Skeletal muscle satellite cell (primary cell): ENCODE data around the gene PLSCR3.

Source experiments
- H3K27me3 ChIP-seq: 2 replicates; pipeline ENCODE4 v1.7.0; 2013; ENCODE audit warnings: low read length; ENCODE audit not compliant: control insufficient read depth, insufficient read depth
- H3K36me3 ChIP-seq: 2 replicates; pipeline ENCODE4 v1.7.0; 2013; ENCODE audit warnings: mild to moderate bottlenecking, control low read depth, low read length; ENCODE audit not compliant: insufficient read depth
- H3K4me1 ChIP-seq: 2 replicates; pipeline ENCODE4 v1.7.0; 2013; ENCODE audit warnings: low read length; ENCODE audit not compliant: control insufficient read depth, insufficient read depth
- H3K4me2 ChIP-seq: 2 replicates; pipeline ENCODE4 v1.7.0; 2013; ENCODE audit warnings: mild to moderate bottlenecking, low read length
- H3K4me3 ChIP-seq: 2 replicates; pipeline ENCODE4 v1.7.0; 2013; ENCODE audit warnings: low read length
- H3K9ac ChIP-seq: 2 replicates; pipeline ENCODE4 v1.7.0; 2013; ENCODE audit warnings: mild to moderate bottlenecking, low read depth, low read length, moderate library complexity
- H3K9me3 ChIP-seq: replicated peaks from 2 replicates; pipeline ENCODE4 v1.7.0; 2013; ENCODE audit warnings: mild to moderate bottlenecking, control low read depth, low read length

Gene PLSCR3

GRCh38 chr17:7425316-7425715 is 31.0 kb upstream of the PLSCR3 start, which contains the start of gene SPEM2:
SPEM2 (plus strand) TSS chr17:7425616; CDS start chr17:7425689, 73 bp downstream.
- H3K9ac ChIP-seq: no peak within 1 kb of the TSS
- no peaks in the 10 kb centered on the region for H3K36me3 ChIP-seq
- peaks cover 6% of the 10 kb centered on the region for H3K27me3 ChIP-seq
- no peaks in the 10 kb centered on the region for H3K9me3 ChIP-seq
- no peak within 1 kb of the TSS for H3K4me3 ChIP-seq
- no peak within 1 kb of the TSS for H3K4me2 ChIP-seq
- H3K4me1 ChIP-seq: no peaks in the 10 kb centered on the region

GRCh38 chr17:7423679-7424078 is 29.4 kb upstream of the PLSCR3 start:
- no peaks in the 10 kb centered on the region for H3K4me1 ChIP-seq
- no peak overlapping the region for H3K9ac ChIP-seq
- H3K36me3 ChIP-seq: no peaks in the 10 kb centered on the region
- H3K9me3 ChIP-seq: no peaks in the 10 kb centered on the region
- no peak overlapping the region for H3K4me2 ChIP-seq
- no peak overlapping the region for H3K4me3 ChIP-seq
- peaks cover 6% of the 10 kb centered on the region for H3K27me3 ChIP-seq

GRCh38 chr17:7421186-7421585 is 26.9 kb upstream of the PLSCR3 start:
- no peak overlapping the region for H3K4me2 ChIP-seq
- H3K9ac ChIP-seq: no peak overlapping the region
- no peak overlapping the region for H3K4me3 ChIP-seq
- peaks cover 6% of the 10 kb centered on the region for H3K27me3 ChIP-seq
- H3K36me3 ChIP-seq: no peaks in the 10 kb centered on the region
- H3K9me3 ChIP-seq: no peaks in the 10 kb centered on the region
- no peaks in the 10 kb centered on the region for H3K4me1 ChIP-seq

GRCh38 chr17:7419819-7420610 is 25.7 kb upstream of the PLSCR3 start, which contains the start of gene SPEM1:
SPEM1 (plus strand) TSS chr17:7420324; CDS start chr17:7420385, 61 bp downstream.
- Histone ChIP-seq H3K9ac (no peak within 1 kb of the TSS), H3K4me2 (no peak within 1 kb of the TSS), H3K4me3 (no peak within 1 kb of the TSS), H3K36me3 (peaks cover 5% of the 10 kb centered on the region), H3K4me1 (no peaks in the 10 kb centered on the region), H3K27me3 (peaks cover 3% of the 10 kb centered on the region), H3K9me3 (no peaks in the 10 kb centered on the region)

- H3K36me3 ChIP-seq: peaks cover 5% of the 10 kb centered on the region
- peaks cover 2% of the 10 kb centered on the region for H3K4me1 ChIP-seq
- H3K9ac ChIP-seq: no peak overlapping the region
- H3K27me3 ChIP-seq: no peaks in the 10 kb centered on the region
- H3K9me3 ChIP-seq: no peaks in the 10 kb centered on the region
- H3K4me3 ChIP-seq: no peak overlapping the region
- H3K4me2 ChIP-seq: no peak overlapping the region
These were observed 24.3 kb upstream of the PLSCR3 start for GRCh38 chr17:7418472-7419152.

GRCh38 chr17:7417056-7417655 is 22.8 kb upstream of the PLSCR3 start:
- Histone ChIP-seq H3K4me3 (no peak overlapping the region), H3K9ac (no peak overlapping the region), H3K36me3 (peaks cover 5% of the 10 kb centered on the region), H3K9me3 (no peaks in the 10 kb centered on the region), H3K4me2 (no peak overlapping the region), H3K27me3 (no peaks in the 10 kb centered on the region), H3K4me1 (peaks cover 11% of the 10 kb centered on the region)

- Histone ChIP-seq H3K36me3 (peaks cover 5% of the 10 kb centered on the region), H3K4me3 (no peak overlapping the region), H3K9ac (no peak overlapping the region), H3K9me3 (no peaks in the 10 kb centered on the region), H3K4me1 (peaks cover 11% of the 10 kb centered on the region), H3K27me3 (no peaks in the 10 kb centered on the region), H3K4me2 (no peak overlapping the region)
These were observed 22.0 kb upstream of the PLSCR3 start for GRCh38 chr17:7416323-7416722.

GRCh38 chr17:7415784-7416183 is 21.5 kb upstream of the PLSCR3 start:
- no peaks in the 10 kb centered on the region for H3K27me3 ChIP-seq
- peaks cover 5% of the 10 kb centered on the region for H3K36me3 ChIP-seq
- H3K4me2 ChIP-seq: no peak overlapping the region
- H3K9ac ChIP-seq: no peak overlapping the region
- no peaks in the 10 kb centered on the region for H3K9me3 ChIP-seq
- no peak overlapping the region for H3K4me3 ChIP-seq
- H3K4me1 ChIP-seq: peaks cover 11% of the 10 kb centered on the region

- Histone ChIP-seq H3K4me1 (peaks cover 11% of the 10 kb centered on the region), H3K36me3 (peaks cover 7% of the 10 kb centered on the region), H3K4me3 (no peak overlapping the region), H3K27me3 (no peaks in the 10 kb centered on the region), H3K9ac (no peak overlapping the region), H3K9me3 (no peaks in the 10 kb centered on the region), H3K4me2 (no peak overlapping the region)
These were observed 20.5 kb upstream of the PLSCR3 start for GRCh38 chr17:7414837-7415236.

GRCh38 chr17:7413346-7413985 is 19.1 kb upstream of the PLSCR3 start:
- H3K9ac ChIP-seq: no peak overlapping the region
- H3K36me3 ChIP-seq: peaks cover 17% of the 10 kb centered on the region

GRCh38 chr17:7411427-7411750 is 17.1 kb upstream of the PLSCR3 start:
- Histone ChIP-seq H3K27me3 (no peaks in the 10 kb centered on the region), H3K4me1 (peaks cover 11% of the 10 kb centered on the region), H3K36me3 (peaks cover 17% of the 10 kb centered on the region), H3K9ac (no peak overlapping the region), H3K4me2 (no peak overlapping the region), H3K4me3 (no peak overlapping the region), H3K9me3 (no peaks in the 10 kb centered on the region)

More at GRCh38 chr17:7413346-7413985, 19.1 kb upstream of the PLSCR3 start:
- Histone ChIP-seq H3K9me3 (no peaks in the 10 kb centered on the region), H3K27me3 (no peaks in the 10 kb centered on the region), H3K4me3 (no peak overlapping the region), H3K4me1 (peaks cover 11% of the 10 kb centered on the region), H3K4me2 (peak overlapping the region; percentile 20)
